Measurements from ENCODE around the gene CRYGC. TPM values are rescaled to one million over a fixed set of nuclear protein-coding genes. Genes with fewer than 3 reads are reported as not detected.
A peak's percentile ranks its signal among the peaks of the same experiment; 100 is the strongest.

Gene CRYGC
- total and polyA plus RNA-seq, 2 of the 13 experiments (the other 11 are each of a cell fraction or from before 2014, with no cell fraction given): 0.20 to 0.27 TPM

- no peak for TF ChIP-seq U2AF1 (optimal IDR thresholded peaks at IDR 0.05; ENCODE audit: low read depth, low read length)
- TF ChIP-seq GABPB1 (CRISPR knock-in tag; IDR thresholded peaks at IDR 0.05): no peak
- TF ChIP-seq, protein P1, sequence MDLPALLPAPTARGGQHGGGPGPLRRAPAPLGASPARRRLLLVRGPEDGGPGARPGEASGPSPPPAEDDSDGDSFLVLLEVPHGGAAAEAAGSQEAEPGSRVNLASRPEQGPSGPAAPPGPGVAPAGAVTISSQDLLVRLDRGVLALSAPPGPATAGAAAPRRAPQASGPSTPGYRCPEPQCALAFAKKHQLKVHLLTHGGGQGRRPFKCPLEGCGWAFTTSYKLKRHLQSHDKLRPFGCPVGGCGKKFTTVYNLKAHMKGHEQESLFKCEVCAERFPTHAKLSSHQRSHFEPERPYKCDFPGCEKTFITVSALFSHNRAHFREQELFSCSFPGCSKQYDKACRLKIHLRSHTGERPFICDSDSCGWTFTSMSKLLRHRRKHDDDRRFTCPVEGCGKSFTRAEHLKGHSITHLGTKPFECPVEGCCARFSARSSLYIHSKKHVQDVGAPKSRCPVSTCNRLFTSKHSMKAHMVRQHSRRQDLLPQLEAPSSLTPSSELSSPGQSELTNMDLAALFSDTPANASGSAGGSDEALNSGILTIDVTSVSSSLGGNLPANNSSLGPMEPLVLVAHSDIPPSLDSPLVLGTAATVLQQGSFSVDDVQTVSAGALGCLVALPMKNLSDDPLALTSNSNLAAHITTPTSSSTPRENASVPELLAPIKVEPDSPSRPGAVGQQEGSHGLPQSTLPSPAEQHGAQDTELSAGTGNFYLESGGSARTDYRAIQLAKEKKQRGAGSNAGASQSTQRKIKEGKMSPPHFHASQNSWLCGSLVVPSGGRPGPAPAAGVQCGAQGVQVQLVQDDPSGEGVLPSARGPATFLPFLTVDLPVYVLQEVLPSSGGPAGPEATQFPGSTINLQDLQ (CRISPR knock-in tag; IDR thresholded peaks at IDR 0.05): no peak
- TF ChIP-seq, protein P2, sequence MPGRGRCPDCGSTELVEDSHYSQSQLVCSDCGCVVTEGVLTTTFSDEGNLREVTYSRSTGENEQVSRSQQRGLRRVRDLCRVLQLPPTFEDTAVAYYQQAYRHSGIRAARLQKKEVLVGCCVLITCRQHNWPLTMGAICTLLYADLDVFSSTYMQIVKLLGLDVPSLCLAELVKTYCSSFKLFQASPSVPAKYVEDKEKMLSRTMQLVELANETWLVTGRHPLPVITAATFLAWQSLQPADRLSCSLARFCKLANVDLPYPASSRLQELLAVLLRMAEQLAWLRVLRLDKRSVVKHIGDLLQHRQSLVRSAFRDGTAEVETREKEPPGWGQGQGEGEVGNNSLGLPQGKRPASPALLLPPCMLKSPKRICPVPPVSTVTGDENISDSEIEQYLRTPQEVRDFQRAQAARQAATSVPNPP (CRISPR knock-in tag; IDR thresholded peaks at IDR 0.05): no peak
- TF ChIP-seq HOXA9 (CRISPR knock-in tag; IDR thresholded peaks at IDR 0.05; ENCODE audit: borderline replicate concordance): no peak
- TF ChIP-seq ZNF850 (CRISPR knock-in tag; conservative IDR thresholded peaks at IDR 0.05): no peak
- TF ChIP-seq MIER2 (CRISPR knock-in tag; IDR thresholded peaks at IDR 0.05): no peak
- TF ChIP-seq, protein P3, sequence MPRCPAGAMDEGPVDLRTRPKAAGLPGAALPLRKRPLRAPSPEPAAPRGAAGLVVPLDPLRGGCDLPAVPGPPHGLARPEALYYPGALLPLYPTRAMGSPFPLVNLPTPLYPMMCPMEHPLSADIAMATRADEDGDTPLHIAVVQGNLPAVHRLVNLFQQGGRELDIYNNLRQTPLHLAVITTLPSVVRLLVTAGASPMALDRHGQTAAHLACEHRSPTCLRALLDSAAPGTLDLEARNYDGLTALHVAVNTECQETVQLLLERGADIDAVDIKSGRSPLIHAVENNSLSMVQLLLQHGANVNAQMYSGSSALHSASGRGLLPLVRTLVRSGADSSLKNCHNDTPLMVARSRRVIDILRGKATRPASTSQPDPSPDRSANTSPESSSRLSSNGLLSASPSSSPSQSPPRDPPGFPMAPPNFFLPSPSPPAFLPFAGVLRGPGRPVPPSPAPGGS (CRISPR knock-in tag; IDR thresholded peaks at IDR 0.05): no peak
- TF ChIP-seq JUND (CRISPR knock-in tag; IDR thresholded peaks at IDR 0.05): no peak
- TF ChIP-seq ZNF460 (CRISPR knock-in tag; IDR thresholded peaks at IDR 0.05; ENCODE audit: borderline replicate concordance): no peak
- TF ChIP-seq ZFP37 (CRISPR knock-in tag; IDR thresholded peaks at IDR 0.05; ENCODE audit: borderline replicate concordance): no peak
- no peak for TF ChIP-seq ZNF33B (CRISPR knock-in tag; IDR thresholded peaks at IDR 0.05)
- no peak for TF ChIP-seq ZNF451 (CRISPR knock-in tag; IDR thresholded peaks at IDR 0.05)
- TF ChIP-seq ZBTB20 (CRISPR knock-in tag; IDR thresholded peaks at IDR 0.05; ENCODE audit: borderline replicate concordance, low read depth): peak; percentile 79; the same call in 1 of the 2 replicates
- peak; percentile 57 for TF ChIP-seq POLR2G (IDR thresholded peaks at IDR 0.05; ENCODE audit: low read depth, low read length)
- TF ChIP-seq, protein P4, sequence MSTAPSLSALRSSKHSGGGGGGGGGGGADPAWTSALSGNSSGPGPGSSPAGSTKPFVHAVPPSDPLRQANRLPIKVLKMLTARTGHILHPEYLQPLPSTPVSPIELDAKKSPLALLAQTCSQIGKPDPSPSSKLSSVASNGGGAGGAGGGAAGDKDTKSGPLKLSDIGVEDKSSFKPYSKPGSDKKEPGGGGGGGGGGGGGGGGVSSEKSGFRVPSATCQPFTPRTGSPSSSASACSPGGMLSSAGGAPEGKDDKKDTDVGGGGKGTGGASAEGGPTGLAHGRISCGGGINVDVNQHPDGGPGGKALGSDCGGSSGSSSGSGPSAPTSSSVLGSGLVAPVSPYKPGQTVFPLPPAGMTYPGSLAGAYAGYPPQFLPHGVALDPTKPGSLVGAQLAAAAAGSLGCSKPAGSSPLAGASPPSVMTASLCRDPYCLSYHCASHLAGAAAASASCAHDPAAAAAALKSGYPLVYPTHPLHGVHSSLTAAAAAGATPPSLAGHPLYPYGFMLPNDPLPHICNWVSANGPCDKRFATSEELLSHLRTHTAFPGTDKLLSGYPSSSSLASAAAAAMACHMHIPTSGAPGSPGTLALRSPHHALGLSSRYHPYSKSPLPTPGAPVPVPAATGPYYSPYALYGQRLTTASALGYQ (CRISPR knock-in tag; IDR thresholded peaks at IDR 0.05): 0 out of 2 replicates have a peak, but pooled peaks have one; percentile 42
- TF ChIP-seq ZNF431 (CRISPR knock-in tag; IDR thresholded peaks at IDR 0.05; ENCODE audit: borderline replicate concordance, low read depth): no peak
- TF ChIP-seq DPF2 (CRISPR knock-in tag; IDR thresholded peaks at IDR 0.05; ENCODE audit: borderline replicate concordance, low read depth): no peak
- TF ChIP-seq LCORL (IDR thresholded peaks at IDR 0.05): no peak
- no peak; the same call in none of the 2 replicates for TF ChIP-seq LCORL (CRISPR knock-in tag; IDR thresholded peaks at IDR 0.05)
- no peak for TF ChIP-seq KDM4B (CRISPR knock-in tag; IDR thresholded peaks at IDR 0.05)
- no peak for TF ChIP-seq RARG (CRISPR knock-in tag; IDR thresholded peaks at IDR 0.05; ENCODE audit: low read depth)
Observed at GRCh38 chr2:208129744-208130711, at the start of gene CRYGC (continued).

Measured in HepG2 (cell line).